HEK293 (cell line): ENCODE results near the gene RSPO4.

Source experiments
- CTCF ChIA-PET: fragments of 350-600 bp; formaldehyde crosslinking; extraction: SDS; loops from one replicate; lab custom pipeline; 2021; ENCODE audit warnings: antibody characterized with exemption; lab: Yijun Ruan, JAX
- POLR2A ChIA-PET: fragments of 300-600 bp; formaldehyde crosslinking; extraction: SDS; loops from one replicate; lab custom pipeline; 2020; ENCODE audit warnings: antibody characterized with exemption, inconsistent platforms; lab: Yijun Ruan, JAX
- H3K27ac ChIP-seq: fragments of 200-500 bp; sonication (Bioruptor generic); 2 replicates; pipeline ENCODE4 v1.5.1; 2014; ENCODE audit warnings: low read depth, low read length, control low read depth, inconsistent platforms; ENCODE audit errors: extremely low read depth
- H3K36me3 ChIP-seq, 2 experiments: fragments of 200-500 bp in 1 of 2; sonication (Bioruptor generic) in 1 of 2; 1 replicate in 1 of 2; 2 replicates in 1 of 2; pipeline ENCODE4 v1.5.1; 2014 to 2017; ENCODE audit warnings: inconsistent platforms in 2 of 2, low read length in 2 of 2; ENCODE audit not compliant: control insufficient read depth in 2 of 2, insufficient read depth in 1 of 2
- H3K4me1 ChIP-seq: fragments of 200-500 bp; sonication (Bioruptor generic); 2 replicates; pipeline ENCODE4 v1.5.1; 2014; ENCODE audit warnings: mild to moderate bottlenecking, low read length, inconsistent platforms; ENCODE audit not compliant: control insufficient read depth, insufficient read depth
- H3K4me3 ChIP-seq: 2 replicates; pipeline ENCODE4 v1.5.1; 2011; ENCODE audit warnings: low read depth, mild to moderate bottlenecking, control low read depth, low read length, moderate library complexity
- H3K9me3 ChIP-seq: fragments of 200-500 bp; sonication (Bioruptor generic); 2 replicates; pipeline ENCODE4 v1.5.1; 2014; ENCODE audit warnings: low read depth, low read length, inconsistent platforms; ENCODE audit not compliant: control insufficient read depth, insufficient read depth
- HIC1 ChIP-seq: fragments of 450-650 bp; formaldehyde crosslinking; IDR thresholded peaks from 2 replicates; pipeline ENCODE4 v1.5.1; 2016; ENCODE audit warnings: missing biosample characterization, missing genetic modification characterization
- HOXA7 ChIP-seq: sonication (generic); formaldehyde crosslinking; IDR thresholded peaks from 2 replicates; pipeline ENCODE4 v1.8.1; 2022; ENCODE audit warnings: missing genetic modification reagents, borderline replicate concordance
- IKZF3 ChIP-seq: fragments of 450-650 bp; IDR thresholded peaks from 2 replicates; pipeline ENCODE4 v1.5.0; 2018; ENCODE audit warnings: missing biosample characterization, mild to moderate bottlenecking, missing genetic modification characterization, moderate library complexity
- PRDM10 ChIP-seq: fragments of 450-650 bp; formaldehyde crosslinking; IDR thresholded peaks from 2 replicates; pipeline ENCODE4 v1.5.1; 2016; ENCODE audit warnings: missing biosample characterization, missing genetic modification characterization
- PRDM4 ChIP-seq: fragments of 450-650 bp; formaldehyde crosslinking; IDR thresholded peaks from 2 replicates; pipeline ENCODE4 v1.5.1; 2017; ENCODE audit warnings: missing biosample characterization, missing genetic modification characterization
- YY2 ChIP-seq: fragments of 450-650 bp; formaldehyde crosslinking; IDR thresholded peaks from 2 replicates; pipeline ENCODE4 v1.5.1; 2016; ENCODE audit warnings: missing biosample characterization, missing genetic modification characterization
- ZBTB21 ChIP-seq: fragments of 450-650 bp; formaldehyde crosslinking; IDR thresholded peaks from 2 replicates; pipeline ENCODE4 v1.5.1; 2017; ENCODE audit warnings: missing biosample characterization, missing genetic modification characterization
- ZNF121 ChIP-seq: fragments of 450-650 bp; formaldehyde crosslinking; IDR thresholded peaks from 2 replicates; pipeline ENCODE4 v1.5.1; 2016; ENCODE audit warnings: missing biosample characterization, missing genetic modification characterization
- ZNF184 ChIP-seq: fragments of 450-650 bp; IDR thresholded peaks from 2 replicates; pipeline ENCODE4 v1.5.1; 2018; ENCODE audit warnings: missing biosample characterization, mild to moderate bottlenecking, missing genetic modification characterization
- ZNF202 ChIP-seq: fragments of 450-650 bp; formaldehyde crosslinking; IDR thresholded peaks from 2 replicates; pipeline ENCODE4 v1.5.1; 2016; ENCODE audit warnings: missing biosample characterization, missing genetic modification characterization, borderline replicate concordance
- ZNF239 ChIP-seq: fragments of 450-650 bp; formaldehyde crosslinking; IDR thresholded peaks from 2 replicates; pipeline ENCODE4 v1.5.1; 2016; ENCODE audit warnings: missing biosample characterization, missing genetic modification characterization
- ZNF335 ChIP-seq: fragments of 450-650 bp; formaldehyde crosslinking; conservative IDR thresholded peaks from 2 replicates; pipeline ENCODE4 v1.5.1; 2016; ENCODE audit warnings: missing biosample characterization, missing genetic modification characterization
- ZNF473 ChIP-seq: fragments of 450-650 bp; formaldehyde crosslinking; IDR thresholded peaks from 2 replicates; pipeline ENCODE4 v1.5.1; 2017; ENCODE audit warnings: missing biosample characterization, missing genetic modification characterization
- ZNF48 ChIP-seq: fragments of 450-650 bp; formaldehyde crosslinking; IDR thresholded peaks from 2 replicates; pipeline ENCODE4 v1.5.1; 2016; ENCODE audit warnings: missing biosample characterization, missing genetic modification characterization
- ZNF610 ChIP-seq: fragments of 450-650 bp; formaldehyde crosslinking; IDR thresholded peaks from 2 replicates; pipeline ENCODE4 v1.5.1; 2016; ENCODE audit warnings: missing biosample characterization, missing genetic modification characterization, borderline replicate concordance
- ZNF623 ChIP-seq: fragments of 450-650 bp; formaldehyde crosslinking; IDR thresholded peaks from 2 replicates; pipeline ENCODE4 v1.5.1; 2016; ENCODE audit warnings: missing biosample characterization, missing genetic modification characterization
- ZNF624 ChIP-seq: fragments of 450-650 bp; formaldehyde crosslinking; IDR thresholded peaks from 2 replicates; pipeline ENCODE4 v1.5.1; 2017; ENCODE audit warnings: missing biosample characterization, missing genetic modification characterization
- ZNF629 ChIP-seq: fragments of 450-650 bp; formaldehyde crosslinking; IDR thresholded peaks from 2 replicates; pipeline ENCODE4 v1.5.1; 2017; ENCODE audit warnings: missing biosample characterization, missing genetic modification characterization
- ZNF639 ChIP-seq: fragments of 450-650 bp; formaldehyde crosslinking; IDR thresholded peaks from 2 replicates; pipeline ENCODE4 v1.5.1; 2016; ENCODE audit warnings: missing biosample characterization, missing genetic modification characterization
- ZNF692 ChIP-seq: fragments of 450-650 bp; formaldehyde crosslinking; IDR thresholded peaks from 2 replicates; pipeline ENCODE4 v1.5.1; 2016; ENCODE audit warnings: missing biosample characterization, missing genetic modification characterization
- ZNF776 ChIP-seq: fragments of 450-650 bp; formaldehyde crosslinking; IDR thresholded peaks from 2 replicates; pipeline ENCODE4 v1.5.0; 2017; ENCODE audit warnings: missing biosample characterization, missing genetic modification characterization, borderline replicate concordance
- ZNF843 ChIP-seq: fragments of 450-650 bp; formaldehyde crosslinking; IDR thresholded peaks from 2 replicates; pipeline ENCODE4 v1.5.1; 2016; ENCODE audit warnings: missing biosample characterization, missing genetic modification characterization
- ZSCAN23 ChIP-seq: fragments of 450-650 bp; formaldehyde crosslinking; IDR thresholded peaks from 2 replicates; pipeline ENCODE4 v1.5.1; 2016; ENCODE audit warnings: missing biosample characterization, missing genetic modification characterization

RSPO4 gene

GRCh38 chr20:1034415-1034789, 32.3 kb upstream of the RSPO4 start (continued):
- TF ChIP-seq ZNF639 (tag by site-specific recombination) (no peak), ZNF610 (tag by site-specific recombination) (no peak), ZNF335 (tag by site-specific recombination) (peak; percentile 58; the same call in 1 of the 2 replicates), ZNF692 (tag by site-specific recombination) (peak; percentile 44; the same call in 1 of the 2 replicates), ZBTB21 (tag by site-specific recombination) (no peak), ZNF629 (tag by site-specific recombination) (peak; percentile 43; the same call in 1 of the 2 replicates), ZNF48 (tag by site-specific recombination) (no peak)
- TF ChIP-seq, all 188 proteins: peak for 6

GRCh38 chr20:1033751-1034414, 31.8 kb upstream of the RSPO4 start:
- no peaks in the 10 kb centered on the region for H3K9me3 ChIP-seq
- POLR2A ChIA-PET = no interaction called here
- TF ChIP-seq ZNF184 (tag by site-specific recombination) (no peak), PRDM4 (tag by site-specific recombination) (no peak), ZSCAN23 (no peak), PRDM10 (tag by site-specific recombination) (no peak), ZNF623 (no peak), ZNF202 (no peak), YY2 (tag by site-specific recombination) (no peak), ZNF639 (tag by site-specific recombination) (no peak), ZNF239 (no peak), ZNF473 (no peak), IKZF3 (no peak), ZNF843 (no peak), HIC1 (no peak), ZNF624 (tag by site-specific recombination) (no peak), ZNF776 (tag by site-specific recombination) (no peak), ZNF121 (tag by site-specific recombination) (no peak), HOXA7 (CRISPR knock-in tag) (no peak)
- TF ChIP-seq, all 188 proteins: peak for 0
- Histone ChIP-seq H3K4me1 (no peaks in the 10 kb centered on the region), H3K4me3 (no peak overlapping the region), H3K36me3 (no peaks in the 10 kb centered on the region), H3K27ac (no peak overlapping the region)
- CTCF ChIA-PET = interaction anchor here (0.8 kb wide), 1 partner anchor 82 kb away, joined by 3 read pairs; no protein-coding TSS in a partner anchor
